ENCODE data around the gene RAB12. TPM values are rescaled to one million over a fixed set of nuclear protein-coding genes. Genes with fewer than 3 reads are reported as not detected.
"Not testable (repeated sequence)": the region's sequence is repeated elsewhere in the genome, so short reads cannot be mapped to it uniquely, and the experiment has no call there.

RAB12 gene
- total and polyA plus RNA-seq, 5 experiments from 2014 or later, result 0.24 to 23.7 (median 0.33) TPM

GRCh38 chr18:8630546-8630945, 21.3 kb downstream of the RAB12 start:
- POLR2A ChIA-PET, result no interaction called here
- Mint-ChIP-seq H3K27ac (peak overlapping the region in 5 of 10 donors; percentile 5 to 72 (median 35)), H3K36me3 (peaks cover 0 to 72% (median 11%) of the 10 kb centered on the region in 3 donors), H3K9me3 (no peaks in the 10 kb centered on the region), H3K4me3 (no peak overlapping the region), H3K27me3 (no peaks in the 10 kb centered on the region), H3K4me1 (peaks cover 7 to 32% (median 17%) of the 10 kb centered on the region in 4 donors)
- DNase-seq (no peak), ATAC-seq (no peak)

DNA sequence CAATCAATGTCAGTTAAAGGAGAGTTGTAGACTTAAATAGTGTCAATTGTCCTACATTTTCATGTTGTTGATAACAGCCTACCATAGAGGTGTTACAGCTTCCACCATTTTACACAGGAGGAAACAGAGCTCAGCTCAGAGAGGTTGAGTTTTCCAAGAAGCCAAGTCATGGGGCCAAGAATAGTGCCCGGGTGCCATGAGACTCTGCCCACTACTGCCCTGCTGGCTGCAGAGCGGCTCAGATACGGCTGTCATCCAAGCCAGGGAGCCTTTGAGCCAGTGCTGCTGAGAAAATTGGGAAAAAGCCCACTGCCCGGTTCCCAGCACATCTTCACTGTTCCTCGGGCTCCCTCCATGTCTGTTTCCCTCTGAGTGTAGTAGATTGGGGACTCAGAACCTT, 22.0 kb downstream of the RAB12 start:
- ATAC-seq (no peak), DNase-seq (no peak)
- POLR2A ChIA-PET, result no interaction called here
- Mint-ChIP-seq H3K4me3 (no peak overlapping the region), H3K27ac (peak overlapping the region in 2 of 10 donors; percentile 57 to 70), H3K9me3 (no peaks in the 10 kb centered on the region), H3K4me1 (peaks cover 7 to 25% (median 14%) of the 10 kb centered on the region in 4 donors), H3K36me3 (peaks cover 0 to 72% (median 15%) of the 10 kb centered on the region in 3 donors), H3K27me3 (no peaks in the 10 kb centered on the region)

- no peak for ATAC-seq
These were observed 23.1 kb downstream of the RAB12 start for GRCh38 chr18:8632386-8632785.

GRCh38 chr18:8634508-8634907, 25.3 kb downstream of the RAB12 start:
- POLR2A ChIA-PET, result no interaction called here
- H3K36me3 Mint-ChIP-seq, result peaks cover 9 to 80% (median 23%) of the 10 kb centered on the region in 3 donors
- ATAC-seq (no peak), DNase-seq (no peak)
- no peaks in the 10 kb centered on the region for H3K27me3 Mint-ChIP-seq
- H3K4me1 Mint-ChIP-seq, result peaks cover 3 to 11% (median 4%) of the 10 kb centered on the region in 4 donors
- peak overlapping the region in 2 of 10 donors; percentile 15 to 75 for H3K27ac Mint-ChIP-seq
- H3K4me3 Mint-ChIP-seq, result no peak overlapping the region
- no peaks in the 10 kb centered on the region for H3K9me3 Mint-ChIP-seq

More at GRCh38 chr18:8632386-8632785, 23.1 kb downstream of the RAB12 start:
- no peak overlapping the region for H3K4me3 Mint-ChIP-seq
- peaks cover 0 to 72% (median 11%) of the 10 kb centered on the region in 3 donors for H3K36me3 Mint-ChIP-seq
- DNase-seq, result no peak
- H3K27ac Mint-ChIP-seq, result peak overlapping the region in 3 of 10 donors; percentile 50 to 69 (median 57)
- H3K4me1 Mint-ChIP-seq, result peaks cover 6 to 18% (median 10%) of the 10 kb centered on the region in 4 donors
- H3K27me3 Mint-ChIP-seq, result no peaks in the 10 kb centered on the region
- H3K9me3 Mint-ChIP-seq, result no peaks in the 10 kb centered on the region
- POLR2A ChIA-PET, result no interaction called here

DNA sequence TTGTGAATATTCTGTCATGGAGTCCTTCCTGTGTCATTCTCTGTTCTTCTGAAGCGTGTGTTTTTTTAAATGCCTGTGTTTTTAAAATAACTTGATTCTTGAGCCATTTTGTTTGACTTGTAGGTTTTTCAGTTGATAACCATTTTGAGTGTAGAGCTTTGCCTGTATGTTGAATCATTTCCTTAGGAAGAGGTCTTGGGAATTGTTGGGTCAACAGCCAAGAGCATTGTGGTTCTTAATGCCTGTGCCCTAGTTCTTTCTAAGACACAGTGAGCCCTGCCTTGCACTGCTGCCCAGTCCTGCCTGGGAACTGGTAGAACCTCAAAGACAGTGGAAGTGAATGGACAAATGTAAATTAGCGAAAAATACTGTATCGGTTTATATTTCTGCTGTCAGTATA, 25.9 kb downstream of the RAB12 start:
- Mint-ChIP-seq H3K9me3 (no peaks in the 10 kb centered on the region), H3K27me3 (no peaks in the 10 kb centered on the region), H3K4me1 (peaks cover 3 to 11% (median 4%) of the 10 kb centered on the region in 4 donors), H3K27ac (peak overlapping the region in 5 of 10 donors; percentile 3 to 75 (median 15)), H3K4me3 (no peak overlapping the region), H3K36me3 (peaks cover 14 to 85% (median 28%) of the 10 kb centered on the region in 3 donors)
- no peak for DNase-seq
- POLR2A ChIA-PET, result no interaction called here
- ATAC-seq, result no peak

GRCh38 chr18:8639762-8640161, 30.5 kb downstream of the RAB12 start:
- peaks cover 14 to 65% (median 31%) of the 10 kb centered on the region in 3 donors for H3K36me3 Mint-ChIP-seq
- no peak for ATAC-seq

GRCh38 chr18:8643326-8643878, 34.2 kb downstream of the RAB12 start:
- Mint-ChIP-seq H3K27me3 (peaks cover 6 to 24% (median 12%) of the 10 kb centered on the region in 5 donors), H3K27ac (no peak overlapping the region), H3K36me3 (peaks cover 5 to 31% (median 19%) of the 10 kb centered on the region in 3 donors), H3K4me1 (peaks cover 0 to 2% (median 0%) of the 10 kb centered on the region in 4 donors), H3K4me3 (no peak overlapping the region), H3K9me3 (peaks cover 0 to 5% (median 0%) of the 10 kb centered on the region in 9 donors)
- no peak for ATAC-seq
- POLR2A ChIA-PET, result no interaction called here
- no peak for DNase-seq

More at GRCh38 chr18:8639762-8640161, 30.5 kb downstream of the RAB12 start:
- no peak overlapping the region for H3K4me3 Mint-ChIP-seq
- no peaks in the 10 kb centered on the region for H3K9me3 Mint-ChIP-seq
- POLR2A ChIA-PET, result no interaction called here
- no peak overlapping the region for H3K27ac Mint-ChIP-seq
- no peaks in the 10 kb centered on the region for H3K27me3 Mint-ChIP-seq
- DNase-seq, result no peak
- H3K4me1 Mint-ChIP-seq, result peaks cover 0 to 2% (median 0%) of the 10 kb centered on the region in 4 donors

- H3K36me3 Mint-ChIP-seq, H3K4me1 Mint-ChIP-seq, H3K4me3 Mint-ChIP-seq, H3K9me3 Mint-ChIP-seq, POLR2A ChIA-PET, DNase-seq, ATAC-seq, H3K27ac Mint-ChIP-seq: not testable (repeated sequence)
- H3K27me3 Mint-ChIP-seq, result peaks cover 10 to 51% (median 26%) of the 10 kb centered on the region in 5 donors
These were observed 38.1 kb downstream of the RAB12 start for GRCh38 chr18:8647359-8647758.

DNA sequence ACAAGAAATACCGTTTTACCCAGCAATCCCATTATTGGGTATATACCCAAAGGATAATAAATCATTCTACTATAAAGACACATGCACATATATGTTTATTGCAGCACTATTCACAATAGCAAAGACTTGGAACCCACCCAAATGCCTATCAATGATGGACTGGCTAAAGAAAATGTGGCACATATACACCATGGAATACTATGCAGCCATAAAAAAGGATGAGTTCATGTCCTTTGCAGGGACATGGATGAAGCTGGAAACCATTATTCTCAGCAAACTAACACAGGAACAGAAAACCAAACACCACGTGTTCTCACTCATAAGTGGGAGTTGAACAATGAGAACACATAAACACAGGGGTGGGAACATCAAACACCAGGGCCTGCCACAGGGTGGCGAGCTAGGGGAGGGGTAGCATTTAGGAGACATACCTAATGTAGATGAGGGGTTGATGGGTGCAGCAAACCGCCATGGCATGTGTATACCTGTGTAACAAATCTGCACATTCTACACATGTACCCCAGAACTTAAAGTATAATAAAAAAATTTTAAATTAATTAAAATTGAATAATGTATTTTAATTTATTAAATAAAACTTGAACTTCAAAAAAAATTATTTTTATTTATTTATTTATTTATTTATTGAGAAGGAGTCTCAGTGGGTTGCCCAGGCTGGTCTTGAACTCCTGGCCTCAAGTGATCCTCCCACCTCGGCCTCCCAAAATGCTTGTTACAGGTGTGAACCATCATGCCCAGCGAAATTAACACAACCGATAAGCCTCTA, 42.4 kb downstream of the RAB12 start:
- H3K9me3 Mint-ChIP-seq, H3K27ac Mint-ChIP-seq, H3K4me1 Mint-ChIP-seq, H3K36me3 Mint-ChIP-seq, POLR2A ChIA-PET, DNase-seq, ATAC-seq, H3K4me3 Mint-ChIP-seq: not testable (repeated sequence)
- peaks cover 14 to 60% (median 30%) of the 10 kb centered on the region in 5 donors for H3K27me3 Mint-ChIP-seq

DNA sequence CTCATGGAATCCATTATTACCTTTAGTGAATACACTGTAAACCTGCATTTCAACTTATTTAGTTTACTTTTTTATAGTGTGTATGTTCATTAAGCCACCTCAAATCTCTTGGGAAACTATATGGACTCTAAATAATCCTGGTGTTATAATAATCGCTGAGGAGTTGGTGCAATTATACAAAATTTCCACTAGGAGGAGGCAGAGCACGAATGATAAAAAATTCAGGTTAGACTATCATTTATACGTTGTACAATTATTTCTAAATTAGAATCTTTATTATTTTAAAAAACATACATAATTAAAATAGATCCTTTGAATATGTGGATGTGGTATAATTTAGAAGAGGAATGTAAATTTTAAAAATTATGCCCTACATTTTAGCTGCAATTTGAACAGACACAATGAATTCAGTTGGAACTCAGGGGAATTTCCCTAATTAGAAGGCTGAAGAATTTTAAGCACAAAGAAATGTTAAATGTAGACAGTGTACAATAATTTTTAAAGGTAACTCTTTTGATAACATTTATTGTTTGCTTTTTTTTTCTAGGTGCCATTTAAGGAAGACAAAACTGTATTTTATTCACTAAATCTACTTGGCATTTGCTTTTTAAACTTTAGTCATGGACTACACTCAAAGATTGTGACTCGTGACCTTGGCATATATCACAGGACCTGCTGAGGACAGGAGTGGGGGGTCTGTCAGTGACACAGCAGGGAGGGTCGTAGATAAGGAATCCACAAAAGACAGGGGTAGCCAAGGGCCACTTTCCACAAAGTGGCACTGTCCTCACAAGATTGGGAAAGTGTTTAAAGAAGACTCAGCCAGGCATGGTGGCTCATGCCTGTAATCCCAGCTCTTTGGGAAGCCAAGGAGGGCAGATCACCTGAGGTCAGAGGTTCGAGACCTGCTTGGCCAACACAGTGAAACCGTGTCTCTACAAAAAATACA, 45.5 kb downstream of the RAB12 start:
- H3K4me3 Mint-ChIP-seq, result no peak overlapping the region
- peaks cover 0 to 4% (median 0%) of the 10 kb centered on the region in 4 donors for H3K4me1 Mint-ChIP-seq
- H3K27ac Mint-ChIP-seq, result peak overlapping the region in 1 of 10 donors; percentile 69
- POLR2A ChIA-PET, result no interaction called here
- no peaks in the 10 kb centered on the region for H3K36me3 Mint-ChIP-seq
- peaks cover 0 to 3% (median 0%) of the 10 kb centered on the region in 9 donors for H3K9me3 Mint-ChIP-seq
- DNase-seq (peak in 3 of 10 donors; percentile 30 to 44 (median 40)), ATAC-seq (no peak)
- H3K27me3 Mint-ChIP-seq, result peaks cover 10 to 30% (median 13%) of the 10 kb centered on the region in 5 donors

GRCh38 chr18:8656232-8656631, 47.0 kb downstream of the RAB12 start:
- H3K9me3 Mint-ChIP-seq, result no peaks in the 10 kb centered on the region
- H3K36me3 Mint-ChIP-seq, result no peaks in the 10 kb centered on the region
- peaks cover 0 to 15% (median 7%) of the 10 kb centered on the region in 5 donors for H3K27me3 Mint-ChIP-seq
- POLR2A ChIA-PET, result no interaction called here
- H3K27ac Mint-ChIP-seq, result no peak overlapping the region
- peaks cover 0 to 2% (median 0%) of the 10 kb centered on the region in 4 donors for H3K4me1 Mint-ChIP-seq
- ATAC-seq, result no peak
- H3K4me3 Mint-ChIP-seq, result no peak overlapping the region
- no peak for DNase-seq

- no peaks in the 10 kb centered on the region for H3K9me3 Mint-ChIP-seq
- no peak for DNase-seq
- POLR2A ChIA-PET, result no interaction called here
- H3K4me1 Mint-ChIP-seq, result peaks cover 0 to 6% (median 1%) of the 10 kb centered on the region in 4 donors
- no peak overlapping the region for H3K27ac Mint-ChIP-seq
- H3K36me3 Mint-ChIP-seq, result no peaks in the 10 kb centered on the region
- H3K4me3 Mint-ChIP-seq, result no peak overlapping the region
- no peak for ATAC-seq
- peaks cover 0 to 14% (median 4%) of the 10 kb centered on the region in 5 donors for H3K27me3 Mint-ChIP-seq
These were observed 48.0 kb downstream of the RAB12 start for GRCh38 chr18:8657050-8657820.

Measured in naive thymus-derived CD8-positive, alpha-beta T cell (primary cell).